Measurements from ENCODE around the gene TAF4.
"Not testable (repeated sequence)": the region's sequence is repeated elsewhere in the genome, so short reads cannot be mapped to it uniquely, and the experiment has no call there.

The TAF4 gene

GRCh38 chr20:61948056-61948455, 117.6 kb downstream of the TAF4 start:
- not testable (repeated sequence) for DNase-seq (ENCODE audit: low read depth in 2 of 2)

DNA sequence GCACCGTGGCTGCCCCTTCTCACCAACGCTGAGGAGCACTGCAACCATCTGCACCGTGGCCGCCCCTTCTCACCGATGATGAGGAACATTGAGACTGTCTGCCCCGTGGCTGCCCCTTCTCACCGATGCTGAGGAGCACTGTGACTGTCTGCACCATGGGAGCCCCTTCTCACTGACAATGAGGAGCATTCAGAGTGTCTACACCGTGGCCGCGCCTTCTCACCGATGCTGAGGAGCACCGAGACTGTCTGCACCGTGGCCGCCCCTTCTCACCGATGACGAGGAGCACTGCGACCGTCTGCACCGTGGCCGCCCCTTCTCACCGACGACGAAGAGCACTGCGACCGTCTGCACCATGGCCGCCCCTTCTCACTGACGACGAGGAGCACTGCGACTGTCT, 120.2 kb downstream of the TAF4 start:
- DNase-seq (ENCODE audit: low read depth in 2 of 2): not testable (repeated sequence)

- DNase-seq (ENCODE audit: low read depth in 2 of 2): not testable (repeated sequence)
Observed at GRCh38 chr20:61944967-61945366, 120.7 kb downstream of the TAF4 start.

GRCh38 chr20:61942526-61942925, 123.2 kb downstream of the TAF4 start:
- DNase-seq (ENCODE audit: low read depth in 2 of 2): no peak

GRCh38 chr20:61941721-61942405, 123.8 kb downstream of the TAF4 start:
- DNase-seq (ENCODE audit: low read depth in 2 of 2): no peak

DNA sequence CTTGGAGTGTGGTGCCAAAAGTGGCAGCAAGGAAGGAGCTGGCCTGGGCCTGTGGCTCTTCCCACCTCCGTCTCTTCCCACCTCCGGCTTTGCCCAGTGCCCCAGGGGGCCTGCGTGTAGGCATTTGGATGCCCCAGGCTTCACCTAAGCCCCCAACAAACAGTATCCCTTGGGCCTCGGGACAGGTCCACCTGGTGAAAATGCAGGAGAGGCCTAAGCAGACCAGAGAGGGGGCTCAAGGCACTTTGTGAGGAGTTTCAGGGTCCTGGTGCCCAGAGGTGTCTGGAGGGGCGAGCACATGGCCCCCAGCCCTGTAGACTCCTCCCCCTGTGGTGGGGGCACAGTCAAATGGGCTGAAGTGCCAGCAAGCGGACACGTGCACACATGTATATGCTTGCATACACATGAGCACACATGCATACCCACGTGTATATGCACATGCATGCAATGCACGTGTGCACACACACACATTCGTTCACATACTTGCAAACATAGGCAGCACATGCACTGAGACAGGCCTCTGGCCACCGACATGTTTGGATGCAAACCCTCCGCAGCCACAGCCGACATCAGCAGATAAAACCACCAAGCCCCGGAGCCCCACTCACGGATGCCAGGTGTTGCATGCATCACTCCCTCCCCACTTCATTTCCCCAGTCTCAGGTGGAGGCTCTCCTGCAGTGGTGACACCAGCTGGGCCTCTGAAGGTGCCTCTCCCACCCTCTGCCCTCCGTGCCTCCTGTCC, 124.5 kb downstream of the TAF4 start:
- DNase-seq (ENCODE audit: low read depth in 2 of 2): no peak

- DNase-seq (ENCODE audit: low read depth in 2 of 2): no peak
Observed at GRCh38 chr20:61940491-61940890, 125.2 kb downstream of the TAF4 start.

DNA sequence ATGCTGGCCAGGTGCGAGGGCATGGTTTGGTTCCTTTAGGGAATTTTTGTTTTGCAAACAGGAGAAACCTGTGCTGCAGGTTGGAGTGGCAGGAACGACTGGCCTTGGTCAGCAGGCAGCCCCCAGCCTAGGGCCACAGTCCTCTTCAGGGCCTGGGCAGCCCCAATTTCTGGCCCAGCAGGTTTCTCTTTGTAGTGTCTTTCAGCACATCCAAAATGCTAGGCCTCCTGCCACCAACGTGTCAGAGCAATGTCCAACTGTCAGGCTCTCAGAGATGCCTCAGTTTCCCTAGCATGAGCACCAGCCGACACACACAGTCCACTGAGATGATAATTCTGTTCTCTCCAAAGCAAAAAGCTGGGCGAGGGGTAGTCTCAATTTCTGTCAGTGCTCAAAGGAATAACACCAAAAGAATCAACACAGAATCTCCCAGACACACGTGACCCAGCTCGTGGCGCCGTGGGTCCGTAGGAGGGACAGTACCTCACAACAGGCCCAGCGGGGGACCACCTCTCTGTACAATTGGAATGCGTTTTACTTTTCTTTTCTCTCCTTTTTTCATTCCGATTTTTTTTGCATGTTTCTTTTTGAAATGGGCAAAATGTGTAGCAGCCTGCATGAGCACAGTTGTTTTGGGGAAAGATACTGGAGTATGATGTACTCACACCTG, 125.9 kb downstream of the TAF4 start:
- no peak for DNase-seq (ENCODE audit: low read depth in 2 of 2)

DNA sequence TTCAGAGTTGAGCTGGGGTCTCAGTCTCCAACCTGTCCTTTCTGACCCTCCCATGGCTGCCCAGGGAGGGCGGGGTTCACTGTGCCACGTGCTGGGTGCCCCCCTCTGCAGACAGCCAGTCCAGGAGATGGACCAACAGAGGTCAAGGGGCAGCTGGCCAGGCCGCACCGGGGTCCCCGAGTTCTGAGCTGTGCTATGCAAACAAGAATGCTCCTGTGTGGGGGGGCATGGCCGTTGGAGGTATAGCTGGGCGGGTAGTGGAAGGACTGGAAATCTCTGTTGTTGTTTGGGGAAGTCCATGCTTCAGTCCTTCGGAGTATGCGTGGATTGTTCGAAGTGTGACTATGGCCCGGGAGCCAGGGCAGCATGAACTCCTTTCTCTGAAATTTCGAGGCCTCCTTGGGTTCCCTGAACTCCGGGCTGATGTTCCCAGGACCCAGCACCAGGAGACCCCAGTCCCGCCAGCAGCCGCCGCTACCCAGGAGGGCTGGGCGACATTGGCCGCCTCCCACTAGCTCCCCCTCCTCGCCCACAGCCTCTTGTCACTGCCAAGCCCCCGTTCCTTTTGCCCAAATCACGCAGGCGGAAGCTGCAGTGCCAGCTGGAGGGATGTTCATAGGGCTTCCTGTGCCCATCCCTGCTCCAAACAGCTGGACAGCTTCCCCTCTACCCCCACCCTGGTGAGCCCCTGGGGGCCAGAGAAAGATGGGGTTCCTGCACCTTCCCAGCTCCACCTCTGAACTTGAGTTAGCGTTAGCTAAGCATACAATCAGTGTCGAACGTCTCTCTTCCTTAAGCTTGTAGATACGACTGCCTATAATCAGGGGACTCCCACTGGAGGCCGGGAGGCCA, 126.6 kb downstream of the TAF4 start:
- DNase-seq (ENCODE audit: low read depth in 2 of 2): no peak

DNA sequence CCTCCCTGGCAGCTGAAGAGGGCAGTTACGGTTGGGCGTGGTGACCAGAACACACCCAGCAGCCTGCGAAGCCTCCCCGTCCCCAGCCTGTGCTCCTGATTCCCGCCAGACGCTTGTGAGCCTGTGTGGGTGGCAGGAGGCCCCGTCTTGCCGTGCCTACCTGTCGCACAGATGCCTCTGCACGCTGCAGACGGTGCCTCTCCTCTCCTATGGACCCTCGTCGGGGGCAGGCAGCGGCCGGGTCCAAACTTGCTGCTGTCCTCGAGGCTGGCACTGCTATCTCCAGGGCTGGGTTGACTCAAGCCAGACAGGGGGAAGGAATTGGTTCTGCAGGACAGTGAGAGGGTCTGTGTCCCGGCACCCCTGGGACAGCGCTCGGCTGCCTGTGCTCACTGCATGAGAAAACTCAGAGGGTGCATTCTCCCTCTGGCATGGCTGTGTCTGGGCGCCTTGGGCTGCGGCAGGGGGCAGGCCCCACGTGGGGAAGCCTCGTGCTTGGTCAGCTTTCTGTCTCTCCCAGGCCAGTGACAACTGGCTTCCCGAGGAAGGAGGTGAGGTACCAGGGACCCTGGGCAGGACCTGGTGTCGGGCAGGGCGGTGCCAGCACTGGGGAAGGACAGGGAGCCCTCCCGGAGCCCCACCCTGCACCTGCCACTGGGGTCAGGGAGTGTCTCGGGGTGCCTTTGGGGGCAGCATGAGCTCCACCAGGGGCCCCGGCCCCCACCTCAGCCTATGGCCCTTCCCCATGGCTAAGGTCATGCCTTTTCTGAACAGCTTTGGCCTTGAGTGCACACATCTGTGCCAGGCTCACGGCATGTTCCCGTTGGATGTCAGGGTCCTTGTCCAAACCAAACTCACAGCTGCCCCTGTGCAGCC, 127.5 kb downstream of the TAF4 start:
- DNase-seq (ENCODE audit: low read depth in 2 of 2): no peak

DNA sequence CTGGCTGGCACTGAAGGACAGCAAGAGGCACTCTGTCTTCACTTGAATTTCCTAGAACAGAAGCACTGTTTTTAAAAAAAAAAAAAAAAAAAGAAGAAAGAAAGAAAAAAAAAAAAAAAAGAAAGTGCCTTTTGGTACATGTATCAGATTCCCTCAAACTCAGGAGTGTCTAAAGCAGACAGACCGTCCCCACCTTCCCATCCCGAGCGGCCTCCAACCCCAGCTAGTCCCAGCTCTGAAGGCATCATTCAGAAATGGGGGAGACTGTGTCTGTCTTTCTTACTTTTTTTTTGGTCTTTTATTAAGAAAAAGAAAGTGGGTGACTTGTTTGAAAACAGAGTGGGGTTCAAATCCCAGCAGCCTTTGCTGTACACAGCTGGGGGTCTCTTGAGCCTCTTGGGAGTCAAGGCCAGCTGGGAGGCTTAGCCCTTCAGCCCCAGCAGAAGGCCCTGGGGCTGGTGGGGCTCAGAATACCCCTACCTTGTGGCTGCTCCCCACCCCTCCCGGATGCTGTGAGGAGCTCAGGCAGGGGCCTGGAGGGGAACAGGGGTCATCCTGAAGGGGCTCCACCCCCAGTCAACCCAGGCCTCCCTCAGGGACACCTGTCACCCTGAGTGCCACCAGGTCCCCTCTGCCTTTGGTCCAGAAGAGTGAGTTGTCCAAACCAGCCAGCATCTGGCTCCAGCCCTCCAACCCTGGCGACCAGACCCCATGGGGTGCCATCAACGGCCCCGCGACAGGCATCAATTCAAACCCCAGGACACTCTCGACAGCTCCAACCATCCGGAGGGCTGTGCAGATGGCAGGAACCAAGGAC, 128.3 kb downstream of the TAF4 start:
- DNase-seq (ENCODE audit: low read depth in 2 of 2): no peak

- DNase-seq (ENCODE audit: low read depth in 2 of 2): no peak
Observed at GRCh38 chr20:61936701-61937131, 129.0 kb downstream of the TAF4 start.

- no peak for DNase-seq (ENCODE audit: low read depth in 2 of 2)
Observed at GRCh38 chr20:61935926-61936700, 129.6 kb downstream of the TAF4 start.

DNA sequence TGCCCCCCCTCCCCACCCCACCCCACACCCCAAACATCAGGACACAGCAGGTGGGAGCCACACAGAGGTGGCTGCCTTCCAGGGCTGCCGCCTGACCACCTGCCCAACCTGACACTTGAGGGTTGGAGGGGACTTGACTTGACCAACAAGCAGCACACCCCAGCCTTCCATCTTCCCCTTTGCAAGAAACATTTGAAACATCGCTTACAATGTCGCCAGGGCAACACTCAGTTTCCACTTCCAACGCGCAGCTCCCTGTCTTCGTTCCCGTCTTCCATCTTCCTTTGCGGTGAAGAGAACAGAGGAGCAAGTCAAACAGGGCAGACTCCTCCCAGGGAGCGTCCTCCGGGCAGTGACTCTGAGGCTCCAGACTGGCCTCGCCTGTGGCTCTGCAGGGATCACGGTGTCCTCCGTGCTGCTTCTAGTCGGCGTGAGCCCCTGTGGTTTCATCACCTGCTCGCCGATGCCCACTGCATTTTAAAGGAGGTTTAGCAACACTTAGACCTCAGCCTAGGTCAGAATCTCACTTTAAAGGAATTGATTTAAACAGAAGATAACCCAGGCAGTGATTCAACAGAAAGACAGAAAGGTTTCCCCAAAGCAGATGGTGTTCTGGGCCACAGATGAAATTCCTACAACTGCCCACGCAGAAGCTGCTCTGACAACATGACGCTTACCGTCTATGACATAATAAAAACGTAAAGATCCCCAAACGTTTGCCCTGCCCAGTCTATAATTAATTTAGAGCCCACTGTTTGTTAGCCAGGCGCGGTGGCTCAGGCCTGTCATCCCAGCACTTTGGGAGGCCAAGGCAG, 130.8 kb downstream of the TAF4 start:
- DNase-seq (ENCODE audit: low read depth in 2 of 2): no peak

- DNase-seq (ENCODE audit: low read depth in 2 of 2): no peak
Observed at GRCh38 chr20:61933951-61934715, 131.5 kb downstream of the TAF4 start.

DNA sequence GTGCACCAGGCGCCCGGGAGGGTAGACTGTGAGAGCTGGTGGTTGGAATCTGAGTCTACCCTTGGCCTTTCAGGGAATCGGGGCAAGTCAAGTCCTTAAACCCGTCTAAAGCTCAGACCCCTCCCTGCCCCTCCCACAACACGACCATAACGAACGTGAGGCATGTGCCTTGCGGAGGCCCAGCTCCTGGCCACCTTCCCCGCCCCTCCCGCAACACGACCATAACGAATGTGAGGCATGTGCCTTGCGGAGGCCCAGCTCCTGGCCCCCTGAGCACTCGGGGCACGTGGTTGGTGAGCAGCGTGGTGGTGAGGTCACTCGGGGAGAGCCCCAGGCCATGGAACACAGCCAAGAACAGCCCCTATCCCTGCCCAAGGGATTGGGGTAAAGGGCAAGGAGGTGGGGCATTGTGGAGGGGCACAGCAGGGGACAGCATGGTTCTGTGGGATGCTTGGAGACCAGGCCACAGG, 132.2 kb downstream of the TAF4 start:
- DNase-seq (ENCODE audit: low read depth in 2 of 2): no peak

DNA sequence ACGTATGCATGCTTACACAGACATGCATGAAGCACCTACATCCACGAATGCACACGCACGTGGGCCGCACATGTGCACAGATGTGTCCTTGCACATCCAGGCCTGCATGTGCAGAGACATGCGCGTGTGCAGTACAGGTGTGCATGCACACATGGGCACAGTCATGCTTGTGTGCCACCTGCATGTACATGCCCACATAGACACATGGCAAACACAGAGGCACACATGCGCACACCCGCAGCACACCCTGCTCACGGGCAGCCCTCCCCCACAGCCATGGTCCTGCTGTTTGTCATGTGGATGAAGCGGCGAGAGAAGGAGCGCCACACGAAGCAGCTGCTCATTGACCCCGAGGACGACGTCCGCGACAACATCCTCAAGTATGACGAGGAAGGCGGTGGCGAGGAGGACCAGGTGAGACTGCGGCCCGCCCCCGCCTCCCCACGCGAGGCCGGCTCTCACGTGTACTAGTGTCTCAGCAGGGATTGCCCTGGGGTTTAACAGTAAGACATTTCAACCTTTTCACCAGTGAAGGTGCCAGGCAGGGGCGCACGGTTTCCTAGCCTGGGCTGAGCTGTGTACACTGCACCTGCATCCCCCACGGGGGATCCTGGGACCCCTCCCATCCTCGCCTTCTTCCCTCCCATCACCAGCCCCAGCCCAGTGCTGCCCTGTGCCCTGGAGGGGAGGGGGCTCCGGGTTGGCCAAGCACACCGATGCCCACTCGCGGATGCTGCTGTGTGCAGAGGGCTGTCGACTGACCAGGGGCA, 132.8 kb downstream of the TAF4 start:
- no peak for DNase-seq (ENCODE audit: low read depth in 2 of 2)
